Mesothelial cell of epicardium (in vitro differentiated cells): ENCODE data around the gene NAA15. TPM values are rescaled to one million over a fixed set of nuclear protein-coding genes. Genes with fewer than 3 reads are reported as not detected.

Experiments used
- DNase-seq, 2 experiments: peaks; one replicate each; pipeline ENCODE4 v3.0.0; 2021; ENCODE audit warnings: low spot score in 2 of 2; ENCODE audit not compliant: unreplicated experiment in 2 of 2
- H3K27ac Mint-ChIP-seq: 2 replicates; pipeline ENCODE4 v1.8.0; 2021; ENCODE audit warnings: mixed read lengths
- H3K27me3 Mint-ChIP-seq: 2 replicates; pipeline ENCODE4 v1.8.0; 2021; ENCODE audit warnings: low read depth, mixed read lengths
- H3K36me3 Mint-ChIP-seq: 2 replicates; pipeline ENCODE4 v1.8.0; 2021; ENCODE audit warnings: mixed read lengths
- H3K4me1 Mint-ChIP-seq: 2 replicates; pipeline ENCODE4 v1.8.0; 2021; ENCODE audit warnings: mixed read lengths
- H3K4me3 Mint-ChIP-seq: 2 replicates; pipeline ENCODE4 v1.8.0; 2021; ENCODE audit warnings: mild to moderate bottlenecking, moderate library complexity, mixed read lengths
- H3K9me3 Mint-ChIP-seq: 2 replicates; pipeline ENCODE4 v1.8.0; 2021; ENCODE audit warnings: mixed read lengths
- total RNA-seq: library from RNA; stranded (reverse); gene quantifications from 3 replicates; pipeline ENCODE4 v1.2.1, GENCODE V29; 2021
- TF ChIP-seq, protein P1 (sequence below): fragments of 200-600 bp; sonication (generic); IDR thresholded peaks from one replicate; pipeline ENCODE4 v1.5.0; 2021; ENCODE audit warnings: antibody characterized with exemption; ENCODE audit not compliant: unreplicated experiment

The NAA15 gene
- total RNA-seq, 1 donor from 2014 or later = 58.5 TPM

DNA sequence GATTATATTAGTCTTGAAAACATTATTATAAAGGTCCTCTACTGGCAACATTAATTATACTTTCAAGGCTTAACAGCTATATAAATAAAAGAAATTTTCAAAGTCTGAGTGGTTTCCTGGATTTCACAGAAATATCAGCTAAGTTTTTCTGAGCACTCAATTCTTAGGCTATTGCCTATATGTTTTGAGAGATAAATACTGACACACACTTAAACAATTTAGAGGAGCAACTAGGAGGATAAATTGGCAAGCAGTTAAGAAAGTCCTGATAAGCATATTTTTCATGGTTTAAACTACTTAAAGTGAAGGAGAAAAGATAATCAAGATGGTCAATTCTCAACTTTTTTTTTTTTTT, 18.6 kb upstream of the NAA15 start:
- H3K36me3 Mint-ChIP-seq = peaks cover 4% of the 10 kb centered on the region
- H3K4me1 Mint-ChIP-seq = peaks cover 22% of the 10 kb centered on the region
- no peak overlapping the region for H3K4me3 Mint-ChIP-seq
- H3K9me3 Mint-ChIP-seq = peaks cover 5% of the 10 kb centered on the region
- no peak overlapping the region for H3K27ac Mint-ChIP-seq
- H3K27me3 Mint-ChIP-seq = peaks cover 33% of the 10 kb centered on the region
- DNase-seq = no peak
- TF ChIP-seq, protein P1, sequence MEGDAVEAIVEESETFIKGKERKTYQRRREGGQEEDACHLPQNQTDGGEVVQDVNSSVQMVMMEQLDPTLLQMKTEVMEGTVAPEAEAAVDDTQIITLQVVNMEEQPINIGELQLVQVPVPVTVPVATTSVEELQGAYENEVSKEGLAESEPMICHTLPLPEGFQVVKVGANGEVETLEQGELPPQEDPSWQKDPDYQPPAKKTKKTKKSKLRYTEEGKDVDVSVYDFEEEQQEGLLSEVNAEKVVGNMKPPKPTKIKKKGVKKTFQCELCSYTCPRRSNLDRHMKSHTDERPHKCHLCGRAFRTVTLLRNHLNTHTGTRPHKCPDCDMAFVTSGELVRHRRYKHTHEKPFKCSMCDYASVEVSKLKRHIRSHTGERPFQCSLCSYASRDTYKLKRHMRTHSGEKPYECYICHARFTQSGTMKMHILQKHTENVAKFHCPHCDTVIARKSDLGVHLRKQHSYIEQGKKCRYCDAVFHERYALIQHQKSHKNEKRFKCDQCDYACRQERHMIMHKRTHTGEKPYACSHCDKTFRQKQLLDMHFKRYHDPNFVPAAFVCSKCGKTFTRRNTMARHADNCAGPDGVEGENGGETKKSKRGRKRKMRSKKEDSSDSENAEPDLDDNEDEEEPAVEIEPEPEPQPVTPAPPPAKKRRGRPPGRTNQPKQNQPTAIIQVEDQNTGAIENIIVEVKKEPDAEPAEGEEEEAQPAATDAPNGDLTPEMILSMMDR = no peak

DNA sequence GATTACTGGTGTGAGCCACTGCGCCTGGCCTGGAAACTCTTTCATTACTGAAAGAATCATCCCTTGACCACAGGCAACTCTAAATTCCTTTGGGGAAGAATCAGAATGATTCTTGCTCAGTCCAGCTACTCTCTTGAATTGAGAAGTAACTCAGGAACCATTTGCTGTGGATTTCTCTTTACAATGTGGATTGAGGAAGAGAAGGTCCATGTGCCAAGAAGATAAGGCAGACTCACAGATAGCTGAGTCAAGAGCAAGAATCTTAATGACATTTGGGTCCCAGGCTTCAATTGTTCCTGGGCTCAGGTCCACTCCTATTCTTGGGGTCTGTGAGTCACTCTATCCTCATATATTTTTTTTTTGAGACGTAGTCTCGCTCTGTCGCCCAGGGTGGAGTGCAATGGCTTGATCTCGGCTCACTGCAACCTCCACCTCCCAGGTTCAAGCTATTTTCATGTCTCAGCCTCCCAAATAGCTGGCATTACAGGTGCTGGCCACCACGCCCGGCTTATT, 15.1 kb upstream of the NAA15 start:
- Mint-ChIP-seq H3K9me3 (peaks cover 5% of the 10 kb centered on the region), H3K4me3 (no peak overlapping the region), H3K27ac (no peak overlapping the region), H3K4me1 (peaks cover 5% of the 10 kb centered on the region), H3K27me3 (no peaks in the 10 kb centered on the region), H3K36me3 (peaks cover 13% of the 10 kb centered on the region)
- DNase-seq = no peak
- TF ChIP-seq, protein P1 = no peak

DNA sequence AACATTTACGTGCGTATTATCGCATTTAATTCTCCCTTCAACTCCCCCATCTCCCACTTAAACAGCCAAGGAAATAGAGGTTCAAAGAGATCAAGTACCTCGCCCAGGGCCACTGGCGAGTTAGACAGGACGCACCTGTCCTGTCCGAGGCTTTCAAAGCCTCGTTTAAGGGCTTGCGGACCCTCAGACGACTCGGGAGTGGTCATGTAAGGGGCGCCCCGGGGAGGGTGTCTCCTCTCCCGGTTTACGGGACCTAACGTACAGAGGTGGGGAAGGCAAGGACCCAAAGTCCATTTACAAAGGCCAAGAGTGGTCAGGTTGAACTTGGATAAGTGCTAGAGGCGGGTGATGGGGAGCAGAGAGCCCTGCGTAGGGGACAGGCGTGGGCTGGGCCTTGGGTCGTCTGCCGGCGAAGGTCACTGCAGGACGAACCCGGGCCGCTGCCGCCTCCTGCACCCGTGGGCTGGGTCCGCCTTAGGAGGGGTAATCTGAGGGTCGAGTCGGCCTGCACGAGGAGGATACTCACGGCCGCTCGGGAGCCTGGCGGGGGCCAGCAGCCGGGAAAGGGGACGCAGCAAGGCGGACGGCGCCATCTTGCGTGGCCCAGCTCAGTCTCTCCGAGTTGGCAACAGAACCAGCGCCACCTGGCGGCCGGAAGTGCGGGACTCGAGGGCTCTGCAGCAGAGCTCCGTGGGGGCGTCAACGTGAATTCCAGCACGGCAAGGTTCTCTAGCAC, 5.9 kb upstream of the NAA15 start:
- TF ChIP-seq, protein P1 = peak; percentile 99
- H3K4me1 Mint-ChIP-seq = peaks cover 24% of the 10 kb centered on the region
- H3K27ac Mint-ChIP-seq = peak overlapping the region; percentile 98
- peak; percentile 97 to 100 for DNase-seq
- H3K36me3 Mint-ChIP-seq = peaks cover 4% of the 10 kb centered on the region
- H3K9me3 Mint-ChIP-seq = no peaks in the 10 kb centered on the region
- no peaks in the 10 kb centered on the region for H3K27me3 Mint-ChIP-seq
- H3K4me3 Mint-ChIP-seq = peak overlapping the region; percentile 99

DNA sequence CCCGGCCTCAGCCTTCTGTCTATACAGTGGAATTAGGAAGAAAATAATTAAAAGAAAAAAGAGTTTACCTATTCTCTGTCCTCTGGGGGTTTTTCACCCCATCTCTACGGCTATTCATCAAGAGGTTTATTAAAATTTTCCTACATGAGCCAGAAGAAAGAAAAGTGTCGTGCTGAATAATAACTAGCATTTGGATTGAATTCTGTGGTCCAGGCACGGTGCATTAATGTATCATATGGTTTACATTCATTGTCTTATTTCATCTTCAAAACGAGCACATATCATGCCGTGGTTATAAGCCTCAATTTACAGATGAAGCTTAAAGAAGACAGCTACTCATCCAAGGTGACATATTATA, 5.4 kb upstream of the NAA15 start:
- Mint-ChIP-seq H3K4me1 (peaks cover 28% of the 10 kb centered on the region), H3K27ac (peak overlapping the region; percentile 98), H3K36me3 (peaks cover 4% of the 10 kb centered on the region), H3K4me3 (peak overlapping the region; percentile 99), H3K9me3 (no peaks in the 10 kb centered on the region), H3K27me3 (no peaks in the 10 kb centered on the region)
- TF ChIP-seq, protein P1 = no peak
- DNase-seq = no peak

DNA sequence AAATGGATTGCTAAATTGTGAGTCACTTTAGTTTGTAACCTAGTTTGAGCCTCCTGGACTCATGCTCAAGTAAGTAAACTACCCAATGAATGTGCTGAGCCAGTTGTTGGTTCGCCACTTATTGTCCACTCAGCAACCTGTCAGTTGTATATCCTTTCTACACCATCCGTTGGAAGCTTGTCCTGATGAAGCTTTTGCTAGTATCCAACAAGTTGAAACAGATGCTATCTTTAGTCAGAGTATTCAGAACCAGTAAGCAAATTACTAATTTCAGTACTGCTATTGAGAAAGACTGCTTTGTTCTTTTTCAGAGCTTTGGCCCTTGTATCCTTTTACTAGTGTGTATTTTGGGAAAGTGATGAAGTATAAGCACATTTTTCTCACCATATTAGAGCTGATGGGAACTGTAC, 4.3 kb upstream of the NAA15 start:
- no peak overlapping the region for H3K27ac Mint-ChIP-seq
- H3K36me3 Mint-ChIP-seq = peaks cover 2% of the 10 kb centered on the region
- no peaks in the 10 kb centered on the region for H3K9me3 Mint-ChIP-seq
- H3K4me3 Mint-ChIP-seq = no peak overlapping the region
- no peaks in the 10 kb centered on the region for H3K27me3 Mint-ChIP-seq
- peaks cover 28% of the 10 kb centered on the region for H3K4me1 Mint-ChIP-seq
- DNase-seq = no peak
- TF ChIP-seq, protein P1 = no peak
